Right lobe of liver (tissue), 6 donors: ENCODE results near the gene C2orf81. TPM values are rescaled to one million over a fixed set of nuclear protein-coding genes. Genes with fewer than 3 reads are reported as not detected.

Experiments
- ATAC-seq, 4 donors: fragments of 200-7000 bp; cut with Tn5 transposase; one replicate each; pipeline ENCODE4 v1.9.1; 2020; ENCODE audit warnings: mild to moderate bottlenecking in 4 of 4, moderate library complexity in 4 of 4
- DNase-seq, 3 donors: peaks; one replicate each; pipeline ENCODE4 v3.0.0-alpha.2; 2020
- H3K27ac ChIP-seq, 3 donors: fragments of 200-600 bp; one replicate each; pipeline ENCODE4 v1.8.0; 2022
- H3K27me3 ChIP-seq, 2 donors: fragments of 200-600 bp; one replicate each; pipeline ENCODE4 v1.8.0; 2022
- H3K36me3 ChIP-seq, 4 donors: fragments of 200-600 bp; sonication (generic) in 1 of 4; one replicate each; pipeline versions ENCODE4 v1.5.1 to v1.8.0; 2017 to 2022; ENCODE audit warnings: control low read depth in 1 of 4
- H3K4me1 ChIP-seq, 4 donors: fragments of 200-600 bp; sonication (generic) in 1 of 4; one replicate each; pipeline versions ENCODE4 v1.5.1 to v1.8.0; 2017 to 2022; ENCODE audit warnings: control low read depth in 1 of 4
- H3K4me3 ChIP-seq, 3 donors: fragments of 200-600 bp; one replicate each; pipeline ENCODE4 v1.8.0; 2022
- H3K9me3 ChIP-seq, 4 donors: fragments of 200-600 bp; sonication (generic) in 1 of 4; one replicate each; pipeline versions ENCODE4 v1.5.1 to v1.8.0; 2017 to 2022; ENCODE audit warnings: control low read depth in 1 of 4
- CTCF ChIP-seq, 4 donors: fragments of 200-600 bp in 3 of 4; fragments of 450-650 bp in 1 of 4; IDR thresholded peaks; one replicate each; pipeline versions ENCODE4 v1.5.1 to v1.8.0; 2016 to 2022; ENCODE audit warnings: antibody characterized with exemption in 4 of 4, mild to moderate bottlenecking in 2 of 4
- POLR2A ChIP-seq: fragments of 450-650 bp; IDR thresholded peaks from one replicate; pipeline ENCODE4 v1.6.1; 2017; ENCODE audit warnings: antibody characterized with exemption, mild to moderate bottlenecking
- WGBS: methylation state at CpG from one replicate; pipeline ENCODE4 v1.1.6; 2018; ENCODE audit warnings: low coverage, low lambda C conversion rate; ENCODE audit not compliant: insufficient coverage; ENCODE audit errors: missing lambda C conversion rate; 5-methylcytosine and 5-hydroxymethylcytosine counted together
- intact Hi-C, 2 donors: fragments of 100-400 bp; cut with DNase I; formaldehyde crosslinking; loops; one replicate each; pipeline versions ENCODE4 v1.11.2 to v1.14.1; 2022
- total RNA-seq, 6 experiments: library from RNA; depleted of rRNA in 2 of 6; stranded (reverse); fragments of >200 nt in 2 of 6; fragmentation: NEBNext Ultra II Directional in 3 of 6; extraction: Animal tissue kit (Norgen Biotek cat#: 25700) in 3 of 6; gene quantifications; one replicate each; pipeline versions ENCODE4 v1.1.0 to v1.2.4, GENCODE V29; 2016 to 2023
- donor health status: DM: no; HTN: yes; CAD: no.
- donor health status: DM: no; HTN: no; CAD: no.
- donor health status: DM: no; HTN: no; CAD: no.
- donor health status: DM: no; HTN: yes; CAD: no.
- donor health status: DM: no; HTN: yes; CAD: no.

Gene C2orf81
- total RNA-seq, 6 experiments from 2014 or later, result 0.18 to 0.56 (median 0.31) TPM; not detected in 1

- Histone ChIP-seq H3K4me1 (peaks cover 0 to 22% (median 4%) of the 10 kb centered on the region in 4 donors), H3K4me3 (peak overlapping the region; percentile 47 to 76 (median 58)), H3K36me3 (peaks cover 0 to 4% (median 0%) of the 10 kb centered on the region in 4 donors), H3K27ac (peak overlapping the region; percentile 93 to 97 (median 94)), H3K9me3 (no peaks in the 10 kb centered on the region), H3K27me3 (no peaks in the 10 kb centered on the region)
- intact Hi-C loops, result no loop called here
- peak; percentile 50 to 63 (median 55) for ATAC-seq
- TF ChIP-seq CTCF (IDR thresholded peaks at IDR 0.05) (no peak), POLR2A (peak; percentile 88)
- peak; percentile 83 to 86 (median 85) for DNase-seq
- WGBS, result 0% methylated on average over 16 of the region's 46 CpGs
These were observed 36.2 kb upstream of the C2orf81 start for GRCh38 chr2:74457549-74458131.

GRCh38 chr2:74457129-74457548 lies 35.7 kb upstream of the C2orf81 start:
- Histone ChIP-seq H3K27ac (peak overlapping the region; percentile 93 to 97 (median 94)), H3K36me3 (no peaks in the 10 kb centered on the region), H3K4me1 (peaks cover 0 to 22% (median 4%) of the 10 kb centered on the region in 4 donors), H3K4me3 (peak overlapping the region; percentile 47 to 76 (median 58)), H3K27me3 (no peaks in the 10 kb centered on the region), H3K9me3 (no peaks in the 10 kb centered on the region)
- WGBS, result 0% methylated on average over 11 of the region's 27 CpGs
- intact Hi-C loops, result no loop called here
- TF ChIP-seq POLR2A, result no peak
- no peak for TF ChIP-seq CTCF (IDR thresholded peaks at IDR 0.05)
- ATAC-seq (no peak), DNase-seq (no peak)

GRCh38 chr2:74454654-74455511 lies 33.5 kb upstream of the C2orf81 start, which contains the start of gene INO80B:
Gene INO80B (plus strand): TSS chr2:74455087. CDS start chr2:74455117, 30 bp downstream.
- ATAC-seq, result peak; percentile 76 to 77 (median 77)
- WGBS, result under 1% methylated on average over 40 of the region's 40 CpGs
- no peaks in the 10 kb centered on the region for H3K9me3 ChIP-seq
- peaks cover 0 to 22% (median 4%) of the 10 kb centered on the region in 4 donors for H3K4me1 ChIP-seq
- peak; percentile 92 to 96 (median 96) for DNase-seq
- intact Hi-C loops, result no loop called here
- no peaks in the 10 kb centered on the region for H3K36me3 ChIP-seq
- no peaks in the 10 kb centered on the region for H3K27me3 ChIP-seq
- H3K4me3 ChIP-seq, result peak within 1 kb of the TSS; percentile 62 to 82 (median 73)
- peak within 1 kb of the TSS in 2 of 3 donors; percentile 44 to 50 for H3K27ac ChIP-seq
- TF ChIP-seq CTCF (IDR thresholded peaks at IDR 0.05) (no peak), POLR2A (no peak)

GRCh38 chr2:74450570-74451190 lies 29.3 kb upstream of the C2orf81 start:
- TF ChIP-seq POLR2A (no peak), CTCF (IDR thresholded peaks at IDR 0.05) (no peak)
- H3K9me3 ChIP-seq, result no peaks in the 10 kb centered on the region
- DNase-seq (no peak), ATAC-seq (no peak)
- H3K27me3 ChIP-seq, result no peaks in the 10 kb centered on the region
- no peak overlapping the region for H3K4me3 ChIP-seq
- intact Hi-C loops, result no loop called here
- H3K27ac ChIP-seq, result no peak overlapping the region
- 100% methylated on average over 2 of the region's 3 CpGs for WGBS
- H3K4me1 ChIP-seq, result peaks cover 0 to 30% (median 10%) of the 10 kb centered on the region in 4 donors
- no peaks in the 10 kb centered on the region for H3K36me3 ChIP-seq
